Measurements from ENCODE around the gene RAD1. TPM values are rescaled to one million over a fixed set of nuclear protein-coding genes. Genes with fewer than 3 reads are reported as not detected.

The RAD1 gene
- total RNA-seq, 1 experiment from 2014 or later = 33.4 TPM

DNA sequence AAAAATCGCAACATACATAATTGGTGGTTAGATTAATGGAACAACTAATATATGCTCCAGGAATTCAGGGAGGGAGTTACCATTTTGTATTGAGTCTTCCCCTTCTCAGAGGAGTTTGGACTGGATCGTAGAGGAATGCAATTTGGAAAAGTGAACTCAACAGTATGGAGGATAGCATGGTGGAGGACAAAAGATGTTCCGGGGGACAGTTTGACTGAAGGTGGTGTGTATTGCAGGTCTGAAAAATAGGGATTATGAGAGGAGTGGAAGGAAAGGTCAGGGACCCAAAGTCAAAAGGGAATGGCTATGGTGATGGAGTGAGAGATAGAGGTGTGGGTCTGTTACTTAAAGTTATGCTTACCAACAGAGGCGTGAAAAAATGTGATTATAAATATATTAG, 15.6 kb upstream of the RAD1 start:
- no peak for TF ChIP-seq ZNF416 (CRISPR knock-in tag; IDR thresholded peaks at IDR 0.05)
- TF ChIP-seq, protein P1, sequence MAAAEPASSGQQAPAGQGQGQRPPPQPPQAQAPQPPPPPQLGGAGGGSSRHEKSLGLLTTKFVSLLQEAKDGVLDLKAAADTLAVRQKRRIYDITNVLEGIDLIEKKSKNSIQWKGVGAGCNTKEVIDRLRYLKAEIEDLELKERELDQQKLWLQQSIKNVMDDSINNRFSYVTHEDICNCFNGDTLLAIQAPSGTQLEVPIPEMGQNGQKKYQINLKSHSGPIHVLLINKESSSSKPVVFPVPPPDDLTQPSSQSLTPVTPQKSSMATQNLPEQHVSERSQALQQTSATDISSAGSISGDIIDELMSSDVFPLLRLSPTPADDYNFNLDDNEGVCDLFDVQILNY (CRISPR knock-in tag; IDR thresholded peaks at IDR 0.05) = no peak
- TF ChIP-seq, protein P2, sequence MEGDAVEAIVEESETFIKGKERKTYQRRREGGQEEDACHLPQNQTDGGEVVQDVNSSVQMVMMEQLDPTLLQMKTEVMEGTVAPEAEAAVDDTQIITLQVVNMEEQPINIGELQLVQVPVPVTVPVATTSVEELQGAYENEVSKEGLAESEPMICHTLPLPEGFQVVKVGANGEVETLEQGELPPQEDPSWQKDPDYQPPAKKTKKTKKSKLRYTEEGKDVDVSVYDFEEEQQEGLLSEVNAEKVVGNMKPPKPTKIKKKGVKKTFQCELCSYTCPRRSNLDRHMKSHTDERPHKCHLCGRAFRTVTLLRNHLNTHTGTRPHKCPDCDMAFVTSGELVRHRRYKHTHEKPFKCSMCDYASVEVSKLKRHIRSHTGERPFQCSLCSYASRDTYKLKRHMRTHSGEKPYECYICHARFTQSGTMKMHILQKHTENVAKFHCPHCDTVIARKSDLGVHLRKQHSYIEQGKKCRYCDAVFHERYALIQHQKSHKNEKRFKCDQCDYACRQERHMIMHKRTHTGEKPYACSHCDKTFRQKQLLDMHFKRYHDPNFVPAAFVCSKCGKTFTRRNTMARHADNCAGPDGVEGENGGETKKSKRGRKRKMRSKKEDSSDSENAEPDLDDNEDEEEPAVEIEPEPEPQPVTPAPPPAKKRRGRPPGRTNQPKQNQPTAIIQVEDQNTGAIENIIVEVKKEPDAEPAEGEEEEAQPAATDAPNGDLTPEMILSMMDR (IDR thresholded peaks at IDR 0.05) = no peak
- H3K27me3 Mint-ChIP-seq (ENCODE audit: low read depth) = no peaks in the 10 kb centered on the region
- H3K36me3 Mint-ChIP-seq = peaks cover 24% of the 10 kb centered on the region
- H3K4me3 Mint-ChIP-seq = peak overlapping the region; percentile 97
- H3K4me1 Mint-ChIP-seq = peaks cover 19% of the 10 kb centered on the region
- ChIA-PET CTCF (interaction anchor here (2.1 to 2.8 kb wide), 3 partner anchors 16 to 456 kb away, joined by 8 to 19 read pairs (median 11); partner anchors contain the start of genes BRIX1 and RAD1), POLR2A (interaction anchor here (0.7 to 3.2 kb wide), 3 partner anchors 16 to 456 kb away, joined by 3 to 59 read pairs (median 16); partner anchors contain the start of genes BRIX1 and RAD1)
- ATAC-seq (no peak), DNase-seq (ENCODE audit: low spot score) (no peak)
- no peaks in the 10 kb centered on the region for H3K9me3 Mint-ChIP-seq
- H3K27ac Mint-ChIP-seq = peak overlapping the region; percentile 98

DNA sequence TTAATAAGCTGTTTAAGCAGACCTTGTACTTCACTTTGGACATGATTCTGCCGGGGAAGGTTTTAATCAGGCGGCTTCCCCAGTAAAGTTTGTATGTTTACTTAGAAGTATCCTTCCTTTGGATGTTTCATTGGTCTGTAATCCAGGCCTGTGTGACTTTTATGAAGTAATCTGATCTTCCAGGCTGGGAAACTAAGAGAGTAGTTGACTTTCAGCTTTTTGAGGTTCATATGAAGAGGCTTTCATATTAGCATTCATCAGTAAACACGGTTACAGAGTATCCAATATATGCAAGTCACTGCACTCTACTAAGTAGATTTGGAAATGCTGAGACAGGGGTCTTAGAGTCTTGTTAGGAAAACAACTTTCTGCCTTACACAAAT, 15.1 kb upstream of the RAD1 start:
- Mint-ChIP-seq H3K36me3 (peaks cover 24% of the 10 kb centered on the region), H3K4me1 (peaks cover 19% of the 10 kb centered on the region), H3K27me3 (ENCODE audit: low read depth) (no peaks in the 10 kb centered on the region), H3K9me3 (no peaks in the 10 kb centered on the region), H3K4me3 (peak overlapping the region; percentile 97), H3K27ac (peak overlapping the region; percentile 98)
- ChIA-PET POLR2A (interaction anchor here (0.7 to 3.2 kb wide), 4 partner anchors 15 to 456 kb away, joined by 3 to 59 read pairs (median 10); partner anchors contain the start of genes BRIX1, RAD1 and TTC23L), CTCF (interaction anchor here (1.9 to 2.8 kb wide), 4 partner anchors 15 to 456 kb away, joined by 8 to 19 read pairs (median 14); partner anchors contain the start of genes BRIX1 and RAD1)
- TF ChIP-seq TEAD1 (CRISPR knock-in tag; IDR thresholded peaks at IDR 0.05) (no peak), ZNF317 (CRISPR knock-in tag; IDR thresholded peaks at IDR 0.05; ENCODE audit: borderline replicate concordance, low read depth) (no peak), JUN (CRISPR knock-in tag; IDR thresholded peaks at IDR 0.05) (no peak), ZNF263 (CRISPR knock-in tag; IDR thresholded peaks at IDR 0.05; ENCODE audit: low read depth) (no peak), ATF1 (CRISPR knock-in tag; IDR thresholded peaks at IDR 0.05) (no peak), ZNF671 (CRISPR knock-in tag; IDR thresholded peaks at IDR 0.05) (no peak), HMGA2 (CRISPR knock-in tag; IDR thresholded peaks at IDR 0.05) (no peak)
- TF ChIP-seq, protein P3, sequence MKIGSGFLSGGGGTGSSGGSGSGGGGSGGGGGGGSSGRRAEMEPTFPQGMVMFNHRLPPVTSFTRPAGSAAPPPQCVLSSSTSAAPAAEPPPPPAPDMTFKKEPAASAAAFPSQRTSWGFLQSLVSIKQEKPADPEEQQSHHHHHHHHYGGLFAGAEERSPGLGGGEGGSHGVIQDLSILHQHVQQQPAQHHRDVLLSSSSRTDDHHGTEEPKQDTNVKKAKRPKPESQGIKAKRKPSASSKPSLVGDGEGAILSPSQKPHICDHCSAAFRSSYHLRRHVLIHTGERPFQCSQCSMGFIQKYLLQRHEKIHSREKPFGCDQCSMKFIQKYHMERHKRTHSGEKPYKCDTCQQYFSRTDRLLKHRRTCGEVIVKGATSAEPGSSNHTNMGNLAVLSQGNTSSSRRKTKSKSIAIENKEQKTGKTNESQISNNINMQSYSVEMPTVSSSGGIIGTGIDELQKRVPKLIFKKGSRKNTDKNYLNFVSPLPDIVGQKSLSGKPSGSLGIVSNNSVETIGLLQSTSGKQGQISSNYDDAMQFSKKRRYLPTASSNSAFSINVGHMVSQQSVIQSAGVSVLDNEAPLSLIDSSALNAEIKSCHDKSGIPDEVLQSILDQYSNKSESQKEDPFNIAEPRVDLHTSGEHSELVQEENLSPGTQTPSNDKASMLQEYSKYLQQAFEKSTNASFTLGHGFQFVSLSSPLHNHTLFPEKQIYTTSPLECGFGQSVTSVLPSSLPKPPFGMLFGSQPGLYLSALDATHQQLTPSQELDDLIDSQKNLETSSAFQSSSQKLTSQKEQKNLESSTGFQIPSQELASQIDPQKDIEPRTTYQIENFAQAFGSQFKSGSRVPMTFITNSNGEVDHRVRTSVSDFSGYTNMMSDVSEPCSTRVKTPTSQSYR (CRISPR knock-in tag; IDR thresholded peaks at IDR 0.05) = no peak
- TF ChIP-seq, protein P4, sequence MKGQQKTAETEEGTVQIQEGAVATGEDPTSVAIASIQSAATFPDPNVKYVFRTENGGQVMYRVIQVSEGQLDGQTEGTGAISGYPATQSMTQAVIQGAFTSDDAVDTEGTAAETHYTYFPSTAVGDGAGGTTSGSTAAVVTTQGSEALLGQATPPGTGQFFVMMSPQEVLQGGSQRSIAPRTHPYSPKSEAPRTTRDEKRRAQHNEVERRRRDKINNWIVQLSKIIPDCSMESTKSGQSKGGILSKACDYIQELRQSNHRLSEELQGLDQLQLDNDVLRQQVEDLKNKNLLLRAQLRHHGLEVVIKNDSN (CRISPR knock-in tag; IDR thresholded peaks at IDR 0.05) = no peak
- ATAC-seq (no peak), DNase-seq (ENCODE audit: low spot score) (no peak)

DNA sequence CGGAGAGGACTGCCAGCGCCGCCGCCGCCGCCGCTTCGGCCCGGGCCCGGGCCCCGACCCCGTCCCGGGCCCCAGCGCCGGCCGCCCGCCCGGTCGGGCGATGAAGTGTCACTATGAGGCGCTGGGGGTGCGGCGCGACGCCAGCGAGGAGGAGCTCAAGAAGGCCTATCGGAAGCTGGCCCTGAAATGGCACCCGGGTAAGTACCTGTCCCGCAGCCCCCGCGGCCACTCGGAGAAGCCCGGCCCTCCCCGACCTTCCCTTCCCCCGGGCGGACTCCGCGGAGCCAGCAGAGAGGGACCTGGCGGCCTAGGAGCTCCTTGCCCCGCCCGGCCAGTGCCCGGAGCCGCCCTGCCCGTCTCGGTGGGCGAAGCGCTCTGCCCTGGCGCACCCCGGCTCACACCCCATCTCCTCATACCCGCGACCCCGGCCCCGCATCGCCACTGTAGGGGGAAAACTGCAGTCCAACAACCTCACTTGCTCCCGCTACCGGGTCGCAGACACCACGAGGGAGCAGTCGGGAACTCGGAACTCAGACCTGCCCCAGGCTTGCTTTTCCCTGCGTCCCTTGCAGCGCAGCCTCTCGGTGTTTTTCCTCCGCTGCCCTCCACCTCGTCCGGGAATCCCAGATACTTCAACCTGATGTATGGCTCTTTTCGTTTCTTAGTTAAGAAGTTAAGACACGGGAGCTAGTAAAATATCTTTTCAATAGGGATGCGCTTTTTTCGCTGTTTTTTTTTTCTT, 14.6 kb upstream of the RAD1 start:
- Mint-ChIP-seq H3K27me3 (ENCODE audit: low read depth) (no peaks in the 10 kb centered on the region), H3K27ac (peak overlapping the region; percentile 98), H3K9me3 (no peaks in the 10 kb centered on the region), H3K4me1 (peaks cover 19% of the 10 kb centered on the region), H3K4me3 (peak overlapping the region; percentile 97), H3K36me3 (peaks cover 24% of the 10 kb centered on the region)
- DNase-seq (ENCODE audit: low spot score) (peak; percentile 79), ATAC-seq (peak; percentile 36)
- ChIA-PET POLR2A (interaction anchor here (0.5 to 3.2 kb wide), 9 partner anchors 9 to 455 kb away, joined by 3 to 59 read pairs (median 3); partner anchors contain the start of genes BRIX1, RAD1 and TTC23L), CTCF (interaction anchor here (1.3 to 2.8 kb wide), 7 partner anchors 12 to 455 kb away, joined by 3 to 19 read pairs (median 9); partner anchors contain the start of genes BRIX1 and RAD1)
- TF ChIP-seq MXD4 (CRISPR knock-in tag; IDR thresholded peaks at IDR 0.05; ENCODE audit: borderline replicate concordance) = no peak
- TF ChIP-seq HMGA2 (CRISPR knock-in tag; IDR thresholded peaks at IDR 0.05) = no peak
- TF ChIP-seq CBFB (CRISPR knock-in tag; IDR thresholded peaks at IDR 0.05; ENCODE audit: low read depth) = no peak
- TF ChIP-seq ZNF263 (CRISPR knock-in tag; IDR thresholded peaks at IDR 0.05; ENCODE audit: low read depth) = no peak
- TF ChIP-seq, protein P5, sequence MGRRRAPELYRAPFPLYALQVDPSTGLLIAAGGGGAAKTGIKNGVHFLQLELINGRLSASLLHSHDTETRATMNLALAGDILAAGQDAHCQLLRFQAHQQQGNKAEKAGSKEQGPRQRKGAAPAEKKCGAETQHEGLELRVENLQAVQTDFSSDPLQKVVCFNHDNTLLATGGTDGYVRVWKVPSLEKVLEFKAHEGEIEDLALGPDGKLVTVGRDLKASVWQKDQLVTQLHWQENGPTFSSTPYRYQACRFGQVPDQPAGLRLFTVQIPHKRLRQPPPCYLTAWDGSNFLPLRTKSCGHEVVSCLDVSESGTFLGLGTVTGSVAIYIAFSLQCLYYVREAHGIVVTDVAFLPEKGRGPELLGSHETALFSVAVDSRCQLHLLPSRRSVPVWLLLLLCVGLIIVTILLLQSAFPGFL (CRISPR knock-in tag; IDR thresholded peaks at IDR 0.05; ENCODE audit: borderline replicate concordance) = no peak
- no peak for TF ChIP-seq SMAD3 (CRISPR knock-in tag; IDR thresholded peaks at IDR 0.05; ENCODE audit: borderline replicate concordance)
- TF ChIP-seq EMX1 (CRISPR knock-in tag; IDR thresholded peaks at IDR 0.05) = no peak
- TF ChIP-seq, protein P1 (CRISPR knock-in tag; IDR thresholded peaks at IDR 0.05) = no peak
- TF ChIP-seq, protein P3 (CRISPR knock-in tag; IDR thresholded peaks at IDR 0.05) = no peak
- no peak for TF ChIP-seq ZBTB21 (CRISPR knock-in tag; IDR thresholded peaks at IDR 0.05; ENCODE audit: borderline replicate concordance)
